Muscle layer of colon (tissue), 2 donors: Measurements from ENCODE around the gene PTPRJ.

Experiments
- H3K27ac ChIP-seq: one replicate; pipeline ENCODE4 v1.7.0; 2013; ENCODE audit warnings: low read depth, mild to moderate bottlenecking, low read length, moderate library complexity
- H3K27me3 ChIP-seq, 2 donors: one replicate each; pipeline ENCODE4 v1.7.0; 2013; ENCODE audit warnings: low read length in 2 of 2, mild to moderate bottlenecking in 2 of 2; ENCODE audit not compliant: insufficient read depth in 2 of 2, control insufficient read depth in 1 of 2
- H3K36me3 ChIP-seq: one replicate; pipeline ENCODE4 v1.7.0; 2013; ENCODE audit warnings: mild to moderate bottlenecking, low read length; ENCODE audit not compliant: insufficient read depth
- H3K4me1 ChIP-seq: one replicate; pipeline ENCODE4 v1.7.0; 2013; ENCODE audit warnings: mild to moderate bottlenecking, low read length; ENCODE audit not compliant: insufficient read depth
- H3K4me3 ChIP-seq, 2 donors: one replicate each; pipeline ENCODE4 v1.7.0; 2013; ENCODE audit warnings: low read length in 2 of 2, low read depth in 1 of 2, mild to moderate bottlenecking in 1 of 2, moderate library complexity in 1 of 2
- H3K9ac ChIP-seq: one replicate; pipeline ENCODE4 v1.7.0; 2013; ENCODE audit warnings: low read length
- H3K9me3 ChIP-seq: one replicate; pipeline ENCODE4 v1.7.0; 2013; ENCODE audit warnings: mild to moderate bottlenecking, low read length
- donor health status: abdominal sarcoma.
- donor health status: Adenocarcinoma of cecum.

PTPRJ gene

GRCh38 chr11:48066881-48067800 lies 86.8 kb downstream of the PTPRJ start:
- no peaks in the 10 kb centered on the region for H3K36me3 ChIP-seq
- H3K27me3 ChIP-seq, result no peaks in the 10 kb centered on the region
- H3K9ac ChIP-seq, result no peak overlapping the region
- no peak overlapping the region for H3K27ac ChIP-seq
- H3K4me1 ChIP-seq, result peaks cover 13% of the 10 kb centered on the region
- H3K4me3 ChIP-seq, result no peak overlapping the region
- no peaks in the 10 kb centered on the region for H3K9me3 ChIP-seq

- Histone ChIP-seq H3K4me3 (no peak overlapping the region), H3K27ac (no peak overlapping the region), H3K9me3 (no peaks in the 10 kb centered on the region), H3K9ac (no peak overlapping the region), H3K27me3 (no peaks in the 10 kb centered on the region), H3K36me3 (no peaks in the 10 kb centered on the region), H3K4me1 (no peaks in the 10 kb centered on the region)
Observed at GRCh38 chr11:48073031-48073861, 92.9 kb downstream of the PTPRJ start.

- Histone ChIP-seq H3K27ac (no peak overlapping the region), H3K27me3 (no peaks in the 10 kb centered on the region), H3K36me3 (no peaks in the 10 kb centered on the region), H3K4me1 (no peaks in the 10 kb centered on the region), H3K9me3 (no peaks in the 10 kb centered on the region), H3K9ac (no peak overlapping the region), H3K4me3 (no peak overlapping the region)
Observed at GRCh38 chr11:48074425-48075181, 94.2 kb downstream of the PTPRJ start.

- H3K27ac ChIP-seq, result no peak overlapping the region
- H3K9ac ChIP-seq, result no peak overlapping the region
- peaks cover 3% of the 10 kb centered on the region for H3K4me1 ChIP-seq
- H3K4me3 ChIP-seq, result no peak overlapping the region
- no peaks in the 10 kb centered on the region for H3K27me3 ChIP-seq
- no peaks in the 10 kb centered on the region for H3K9me3 ChIP-seq
- H3K36me3 ChIP-seq, result no peaks in the 10 kb centered on the region
Observed at GRCh38 chr11:48075637-48076036, 95.3 kb downstream of the PTPRJ start.

GRCh38 chr11:48077251-48077650 lies 96.9 kb downstream of the PTPRJ start:
- Histone ChIP-seq H3K27me3 (no peaks in the 10 kb centered on the region), H3K4me3 (no peak overlapping the region), H3K9ac (no peak overlapping the region), H3K4me1 (peaks cover 18% of the 10 kb centered on the region), H3K36me3 (no peaks in the 10 kb centered on the region), H3K27ac (no peak overlapping the region), H3K9me3 (no peaks in the 10 kb centered on the region)

- H3K36me3 ChIP-seq, result no peaks in the 10 kb centered on the region
- H3K27ac ChIP-seq, result no peak overlapping the region
- no peak overlapping the region for H3K4me3 ChIP-seq
- no peak overlapping the region for H3K9ac ChIP-seq
- H3K27me3 ChIP-seq, result no peaks in the 10 kb centered on the region
- no peaks in the 10 kb centered on the region for H3K9me3 ChIP-seq
- peaks cover 18% of the 10 kb centered on the region for H3K4me1 ChIP-seq
Observed at GRCh38 chr11:48078689-48079088, 98.3 kb downstream of the PTPRJ start.

GRCh38 chr11:48079596-48079995 lies 99.2 kb downstream of the PTPRJ start:
- no peak overlapping the region for H3K4me3 ChIP-seq
- no peak overlapping the region for H3K27ac ChIP-seq
- no peaks in the 10 kb centered on the region for H3K9me3 ChIP-seq
- no peaks in the 10 kb centered on the region for H3K27me3 ChIP-seq
- no peaks in the 10 kb centered on the region for H3K36me3 ChIP-seq
- H3K4me1 ChIP-seq, result peaks cover 18% of the 10 kb centered on the region
- no peak overlapping the region for H3K9ac ChIP-seq

GRCh38 chr11:48080301-48080861 lies 100.0 kb downstream of the PTPRJ start:
- Histone ChIP-seq H3K9ac (no peak overlapping the region), H3K4me3 (no peak overlapping the region), H3K36me3 (no peaks in the 10 kb centered on the region), H3K4me1 (peaks cover 18% of the 10 kb centered on the region), H3K9me3 (no peaks in the 10 kb centered on the region), H3K27ac (no peak overlapping the region), H3K27me3 (no peaks in the 10 kb centered on the region)

GRCh38 chr11:48081151-48082010 lies 101.0 kb downstream of the PTPRJ start:
- Histone ChIP-seq H3K36me3 (no peaks in the 10 kb centered on the region), H3K9me3 (no peaks in the 10 kb centered on the region), H3K4me1 (peaks cover 18% of the 10 kb centered on the region), H3K27ac (no peak overlapping the region), H3K9ac (no peak overlapping the region), H3K4me3 (no peak overlapping the region), H3K27me3 (no peaks in the 10 kb centered on the region)

- Histone ChIP-seq H3K9me3 (no peaks in the 10 kb centered on the region), H3K9ac (no peak overlapping the region), H3K4me1 (peaks cover 19% of the 10 kb centered on the region), H3K27ac (no peak overlapping the region), H3K27me3 (no peaks in the 10 kb centered on the region), H3K36me3 (no peaks in the 10 kb centered on the region), H3K4me3 (no peak overlapping the region)
Observed at GRCh38 chr11:48082771-48083170, 102.4 kb downstream of the PTPRJ start.
